ENCODE measurements around the gene DNAAF2.

Gene DNAAF2

GRCh38 chr14:49614196-49614595 lies 20.8 kb downstream of the DNAAF2 start:
- H3K18ac ChIP-seq (ENCODE audit: low read length), result no peak overlapping the region

GRCh38 chr14:49612671-49613070 lies 22.4 kb downstream of the DNAAF2 start:
- peaks cover 4 to 6% of the 10 kb centered on the region in 2 experiments for H3K36me3 ChIP-seq (ENCODE audit: control insufficient read depth in 1 of 2, insufficient read depth in 2 of 2, low read length in 2 of 2)
- H3K14ac ChIP-seq (ENCODE audit: low read length), result no peak overlapping the region
- no peak for DNase-seq

More at GRCh38 chr14:49614196-49614595, 20.8 kb downstream of the DNAAF2 start:
- Histone ChIP-seq H3K9ac (ENCODE audit: low read length) (no peak overlapping the region), H3K9me3 (ENCODE audit: insufficient read depth, low read depth, low read length) (no peaks in the 10 kb centered on the region), H3K79me1 (ENCODE audit: low read length) (no peaks in the 10 kb centered on the region), H3K27me3 (ENCODE audit: insufficient read depth, low read length) (no peaks in the 10 kb centered on the region), H2AFZ (ENCODE audit: insufficient read depth, low read length, poor library complexity) (no peak overlapping the region), H3K4me1 (ENCODE audit: control insufficient read depth in 1 of 2, insufficient read depth in 2 of 2, low read length in 2 of 2) (no peaks in the 10 kb centered on the region), H3K4me3 (ENCODE audit: low read depth, low read length) (no peak overlapping the region), H2BK120ac (ENCODE audit: insufficient read depth, low read length, poor library complexity) (no peak overlapping the region), H3K27ac (ENCODE audit: low read depth, low read length) (no peak overlapping the region), H4K91ac (ENCODE audit: low read depth, low read length) (no peak overlapping the region), H3K79me2 (ENCODE audit: control insufficient read depth, insufficient read depth, low read length, poor library complexity) (peaks cover 2% of the 10 kb centered on the region), H3K14ac (ENCODE audit: low read length) (no peak overlapping the region), H2BK5ac (ENCODE audit: low read depth, low read length, poor library complexity) (no peak overlapping the region), H2BK12ac (ENCODE audit: low read length) (no peak overlapping the region), H4K8ac (ENCODE audit: low read depth, low read length) (no peak overlapping the region), H2AK5ac (ENCODE audit: low read length) (no peak overlapping the region), H4K12ac (ENCODE audit: low read depth, low read length) (no peak overlapping the region), H3K4me2 (ENCODE audit: low read length) (no peak overlapping the region), H3K4ac (ENCODE audit: low read depth, low read length) (no peak overlapping the region), H3K23ac (ENCODE audit: low read length) (no peak overlapping the region), H3K36me3 (ENCODE audit: control insufficient read depth in 1 of 2, insufficient read depth in 2 of 2, low read length in 2 of 2) (peaks cover 5 to 14% of the 10 kb centered on the region in 2 experiments)
- DNase-seq, result peak in 1 of 2 donors; percentile 37
- WGBS (ENCODE audit: extremely low coverage, insufficient coverage, insufficient read length), result no CpG with 5 or more reads among the region's 2 CpGs

GRCh38 chr14:49612251-49612650 lies 22.8 kb downstream of the DNAAF2 start:
- H4K12ac ChIP-seq (ENCODE audit: low read depth, low read length), result no peak overlapping the region
- no peak overlapping the region for H2AFZ ChIP-seq (ENCODE audit: insufficient read depth, low read length, poor library complexity)
- H2AK5ac ChIP-seq (ENCODE audit: low read length), result no peak overlapping the region
- peaks cover 1% of the 10 kb centered on the region for H3K79me2 ChIP-seq (ENCODE audit: control insufficient read depth, insufficient read depth, low read length, poor library complexity)
- H3K14ac ChIP-seq (ENCODE audit: low read length), result no peak overlapping the region
- H3K9me3 ChIP-seq (ENCODE audit: insufficient read depth, low read depth, low read length), result no peaks in the 10 kb centered on the region
- peak in 1 of 2 donors; percentile 55 for DNase-seq
- no peak overlapping the region for H2BK12ac ChIP-seq (ENCODE audit: low read length)
- no peaks in the 10 kb centered on the region for H3K4me1 ChIP-seq (ENCODE audit: control insufficient read depth in 1 of 2, insufficient read depth in 2 of 2, low read length in 2 of 2)
- no peak overlapping the region for H3K23ac ChIP-seq (ENCODE audit: low read length)
- no peak overlapping the region for H2BK5ac ChIP-seq (ENCODE audit: low read depth, low read length, poor library complexity)
- WGBS (ENCODE audit: extremely low coverage, insufficient coverage, insufficient read length), result no CpG with 5 or more reads among the region's 4 CpGs
- no peak overlapping the region for H3K4me3 ChIP-seq (ENCODE audit: low read depth, low read length)
- H3K79me1 ChIP-seq (ENCODE audit: low read length), result no peaks in the 10 kb centered on the region
- no peak overlapping the region for H3K4ac ChIP-seq (ENCODE audit: low read depth, low read length)
- no peak overlapping the region for H3K18ac ChIP-seq (ENCODE audit: low read length)
- no peaks in the 10 kb centered on the region for H3K27me3 ChIP-seq (ENCODE audit: insufficient read depth, low read length)
- no peak overlapping the region for H4K8ac ChIP-seq (ENCODE audit: low read depth, low read length)
- no peak overlapping the region for H3K27ac ChIP-seq (ENCODE audit: low read depth, low read length)
- H4K91ac ChIP-seq (ENCODE audit: low read depth, low read length), result no peak overlapping the region
- H3K9ac ChIP-seq (ENCODE audit: low read length), result no peak overlapping the region
- peaks cover 4 to 6% of the 10 kb centered on the region in 2 experiments for H3K36me3 ChIP-seq (ENCODE audit: control insufficient read depth in 1 of 2, insufficient read depth in 2 of 2, low read length in 2 of 2)
- no peak overlapping the region for H3K4me2 ChIP-seq (ENCODE audit: low read length)
- H2BK120ac ChIP-seq (ENCODE audit: insufficient read depth, low read length, poor library complexity), result no peak overlapping the region

More at GRCh38 chr14:49612671-49613070, 22.4 kb downstream of the DNAAF2 start:
- Histone ChIP-seq H3K4me3 (ENCODE audit: low read depth, low read length) (no peak overlapping the region), H2AFZ (ENCODE audit: insufficient read depth, low read length, poor library complexity) (no peak overlapping the region), H3K27me3 (ENCODE audit: insufficient read depth, low read length) (no peaks in the 10 kb centered on the region), H4K12ac (ENCODE audit: low read depth, low read length) (no peak overlapping the region), H3K4me2 (ENCODE audit: low read length) (no peak overlapping the region), H3K18ac (ENCODE audit: low read length) (no peak overlapping the region), H3K9me3 (ENCODE audit: insufficient read depth, low read depth, low read length) (no peaks in the 10 kb centered on the region), H2AK5ac (ENCODE audit: low read length) (no peak overlapping the region), H3K23ac (ENCODE audit: low read length) (no peak overlapping the region), H3K4me1 (ENCODE audit: control insufficient read depth in 1 of 2, insufficient read depth in 2 of 2, low read length in 2 of 2) (no peaks in the 10 kb centered on the region), H4K91ac (ENCODE audit: low read depth, low read length) (no peak overlapping the region), H2BK12ac (ENCODE audit: low read length) (no peak overlapping the region), H2BK120ac (ENCODE audit: insufficient read depth, low read length, poor library complexity) (no peak overlapping the region), H4K8ac (ENCODE audit: low read depth, low read length) (no peak overlapping the region), H3K9ac (ENCODE audit: low read length) (no peak overlapping the region), H3K79me1 (ENCODE audit: low read length) (no peaks in the 10 kb centered on the region), H3K79me2 (ENCODE audit: control insufficient read depth, insufficient read depth, low read length, poor library complexity) (peaks cover 1% of the 10 kb centered on the region), H3K4ac (ENCODE audit: low read depth, low read length) (no peak overlapping the region), H2BK5ac (ENCODE audit: low read depth, low read length, poor library complexity) (no peak overlapping the region), H3K27ac (ENCODE audit: low read depth, low read length) (no peak overlapping the region)
- WGBS (ENCODE audit: extremely low coverage, insufficient coverage, insufficient read length), result no CpG with 5 or more reads among the region's 8 CpGs

- DNase-seq, result no peak
- Histone ChIP-seq H4K8ac (ENCODE audit: low read depth, low read length) (no peak overlapping the region), H3K9ac (ENCODE audit: low read length) (no peak overlapping the region), H4K91ac (ENCODE audit: low read depth, low read length) (no peak overlapping the region), H2BK5ac (ENCODE audit: low read depth, low read length, poor library complexity) (no peak overlapping the region), H3K27ac (ENCODE audit: low read depth, low read length) (no peak overlapping the region), H3K4me1 (ENCODE audit: control insufficient read depth in 1 of 2, insufficient read depth in 2 of 2, low read length in 2 of 2) (no peaks in the 10 kb centered on the region), H2AFZ (ENCODE audit: insufficient read depth, low read length, poor library complexity) (no peak overlapping the region), H3K14ac (ENCODE audit: low read length) (no peak overlapping the region), H2BK12ac (ENCODE audit: low read length) (no peak overlapping the region), H4K12ac (ENCODE audit: low read depth, low read length) (no peak overlapping the region), H3K18ac (ENCODE audit: low read length) (no peak overlapping the region), H3K23ac (ENCODE audit: low read length) (no peak overlapping the region), H2AK5ac (ENCODE audit: low read length) (no peak overlapping the region), H3K79me1 (ENCODE audit: low read length) (no peaks in the 10 kb centered on the region), H2BK120ac (ENCODE audit: insufficient read depth, low read length, poor library complexity) (no peak overlapping the region), H3K4me2 (ENCODE audit: low read length) (no peak overlapping the region), H3K9me3 (ENCODE audit: insufficient read depth, low read depth, low read length) (no peaks in the 10 kb centered on the region), H3K4ac (ENCODE audit: low read depth, low read length) (no peak overlapping the region), H3K36me3 (ENCODE audit: control insufficient read depth in 1 of 2, insufficient read depth in 2 of 2, low read length in 2 of 2) (peaks cover 14 to 15% of the 10 kb centered on the region in 2 experiments), H3K79me2 (ENCODE audit: control insufficient read depth, insufficient read depth, low read length, poor library complexity) (no peaks in the 10 kb centered on the region), H3K27me3 (ENCODE audit: insufficient read depth, low read length) (no peaks in the 10 kb centered on the region), H3K4me3 (ENCODE audit: low read depth, low read length) (no peak overlapping the region)
- no CpG with 5 or more reads among the region's 6 CpGs for WGBS (ENCODE audit: extremely low coverage, insufficient coverage, insufficient read length)
Measured at GRCh38 chr14:49607583-49607982, 27.5 kb downstream of the DNAAF2 start.
